CD4-positive, alpha-beta T cell (primary cell): ENCODE measurements around the gene KCNV2. TPM values are rescaled to one million over a fixed set of nuclear protein-coding genes. Genes with fewer than 3 reads are reported as not detected.

Source experiments
- ATAC-seq: fragments of 200-7000 bp; cut with Tn5 transposase; one replicate; pipeline ENCODE4 v1.10.0; 2022; ENCODE audit warnings: mild to moderate bottlenecking; ENCODE audit not compliant: poor library complexity
- CTCF ChIA-PET: fragments of 350-600 bp; sonication (Branson Sonifier 250); formaldehyde crosslinking; loops from one replicate; lab custom pipeline; 2021; ENCODE audit warnings: antibody characterized with exemption, inconsistent platforms; lab: Charles Lee
- POLR2A ChIA-PET: fragments of 350-600 bp; sonication (Branson Sonifier 250); formaldehyde crosslinking; loops from one replicate; lab custom pipeline; 2021; ENCODE audit warnings: antibody characterized with exemption, inconsistent platforms; lab: Charles Lee
- DNase-seq, 14 experiments: peaks; one replicate each; pipeline ENCODE4 v3.0.0-alpha.2; 2013 to 2020; ENCODE audit warnings: mixed read lengths in 2 of 14
- H3K27ac ChIP-seq, 2 donors: one replicate each; pipeline versions ENCODE4 v1.5.1 to v1.7.0; 2013; ENCODE audit warnings: low read length in 2 of 2, low read depth in 1 of 2, mild to moderate bottlenecking in 1 of 2
- H3K27me3 ChIP-seq, 2 experiments: 1 replicate in 1 of 2; 2 replicates in 1 of 2; pipeline versions ENCODE4 v1.6.1 to v1.7.0; 2013; ENCODE audit warnings: low read length in 2 of 2, control low read depth in 1 of 2, mild to moderate bottlenecking in 1 of 2, moderate library complexity in 1 of 2; ENCODE audit not compliant: insufficient read depth in 2 of 2, control insufficient read depth in 1 of 2
- H3K36me3 ChIP-seq: one replicate; pipeline ENCODE4 v1.6.1; 2013; ENCODE audit warnings: low read length, control low read depth; ENCODE audit not compliant: insufficient read depth
- H3K4me1 ChIP-seq: one replicate; pipeline ENCODE4 v1.6.1; 2013; ENCODE audit warnings: low read length, control low read depth; ENCODE audit not compliant: insufficient read depth
- H3K4me3 ChIP-seq: one replicate; pipeline ENCODE4 v1.5.1; 2013; ENCODE audit warnings: mild to moderate bottlenecking, low read length, moderate library complexity
- H3K9me3 ChIP-seq, 2 experiments: 1 replicate in 1 of 2; 2 replicates in 1 of 2; pipeline versions ENCODE4 v1.6.1 to v1.7.0; 2013; ENCODE audit warnings: low read length in 2 of 2, mild to moderate bottlenecking in 2 of 2, control low read depth in 1 of 2, moderate library complexity in 1 of 2; ENCODE audit not compliant: control insufficient read depth in 1 of 2, insufficient read depth in 1 of 2
- H3K27ac Mint-ChIP-seq: one replicate; pipeline ENCODE4 v1.8.0; 2020; ENCODE audit warnings: mixed read lengths
- H3K27me3 Mint-ChIP-seq: one replicate; pipeline ENCODE4 v1.8.0; 2021; ENCODE audit warnings: mixed read lengths
- H3K36me3 Mint-ChIP-seq: one replicate; pipeline ENCODE4 v1.8.0; 2021; ENCODE audit warnings: low read depth, mixed read lengths
- H3K4me1 Mint-ChIP-seq: one replicate; pipeline ENCODE4 v1.8.0; 2021; ENCODE audit warnings: low read depth, mixed read lengths
- H3K4me3 Mint-ChIP-seq: one replicate; pipeline ENCODE4 v1.8.0; 2020; ENCODE audit warnings: mild to moderate bottlenecking, mixed read lengths
- H3K9me3 Mint-ChIP-seq: one replicate; pipeline ENCODE4 v1.8.0; 2020; ENCODE audit warnings: mixed read lengths
- CTCF ChIP-seq: fragments of 200-600 bp; IDR thresholded peaks from one replicate; pipeline ENCODE4 v1.8.0; 2022; ENCODE audit warnings: antibody characterized with exemption, mild to moderate bottlenecking
- intact Hi-C, 2 experiments: fragments of 100-400 bp; cut with DNase I in 1 of 2; cut with micrococcal nuclease in 1 of 2; formaldehyde crosslinking; loops; one replicate each; pipeline versions ENCODE4 v1.15.1 to v1.9.0; 2023 to 2025; cut with DNase I, micrococcal nuclease
- total RNA-seq, 174 experiments: library from RNA in 2 of 174; stranded (reverse) in 2 of 174; gene quantifications; one replicate each; pipeline ENCODE4 v1.2.3 and lab custom pipeline; 2021 to 2026

KCNV2 gene
- total RNA-seq, 2 experiments from 2014 or later: not detected

GRCh38 chr9:2743937-2744529 is 26.7 kb downstream of the KCNV2 start:
- H3K36me3 Mint-ChIP-seq: peaks cover 28% of the 10 kb centered on the region
- TF ChIP-seq CTCF: no peak
- H3K9me3 Mint-ChIP-seq: peaks cover 4% of the 10 kb centered on the region
- H3K4me3 Mint-ChIP-seq: no peak overlapping the region
- no peaks in the 10 kb centered on the region for H3K4me1 ChIP-seq
- H3K4me3 ChIP-seq: no peak overlapping the region
- DNase-seq (no peak), ATAC-seq (no peak)
- H3K27me3 Mint-ChIP-seq: no peaks in the 10 kb centered on the region
- intact Hi-C loops: no loop called here
- no peaks in the 10 kb centered on the region for H3K36me3 ChIP-seq
- POLR2A ChIA-PET: no interaction called here
- CTCF ChIA-PET: no interaction called here
- no peak overlapping the region for H3K27ac Mint-ChIP-seq
- H3K27me3 ChIP-seq: no peaks in the 10 kb centered on the region
- H3K9me3 ChIP-seq: no peaks in the 10 kb centered on the region
- H3K27ac ChIP-seq: no peak overlapping the region
- H3K4me1 Mint-ChIP-seq: no peaks in the 10 kb centered on the region

GRCh38 chr9:2745560-2746380 is 28.5 kb downstream of the KCNV2 start:
- H3K4me1 ChIP-seq: no peaks in the 10 kb centered on the region
- peaks cover 7% of the 10 kb centered on the region for H3K9me3 Mint-ChIP-seq
- ATAC-seq: no peak
- no peak overlapping the region for H3K4me3 Mint-ChIP-seq
- no peak for TF ChIP-seq CTCF
- H3K4me1 Mint-ChIP-seq: no peaks in the 10 kb centered on the region
- no peak for DNase-seq
- peaks cover 45% of the 10 kb centered on the region for H3K36me3 Mint-ChIP-seq
- no peaks in the 10 kb centered on the region for H3K36me3 ChIP-seq
- H3K27ac ChIP-seq: no peak overlapping the region
- intact Hi-C loops: no loop called here
- no peaks in the 10 kb centered on the region for H3K9me3 ChIP-seq
- ChIA-PET CTCF (no interaction called here), POLR2A (no interaction called here)
- H3K27me3 ChIP-seq: no peaks in the 10 kb centered on the region
- no peak overlapping the region for H3K27ac Mint-ChIP-seq
- no peak overlapping the region for H3K4me3 ChIP-seq
- H3K27me3 Mint-ChIP-seq: no peaks in the 10 kb centered on the region

DNA sequence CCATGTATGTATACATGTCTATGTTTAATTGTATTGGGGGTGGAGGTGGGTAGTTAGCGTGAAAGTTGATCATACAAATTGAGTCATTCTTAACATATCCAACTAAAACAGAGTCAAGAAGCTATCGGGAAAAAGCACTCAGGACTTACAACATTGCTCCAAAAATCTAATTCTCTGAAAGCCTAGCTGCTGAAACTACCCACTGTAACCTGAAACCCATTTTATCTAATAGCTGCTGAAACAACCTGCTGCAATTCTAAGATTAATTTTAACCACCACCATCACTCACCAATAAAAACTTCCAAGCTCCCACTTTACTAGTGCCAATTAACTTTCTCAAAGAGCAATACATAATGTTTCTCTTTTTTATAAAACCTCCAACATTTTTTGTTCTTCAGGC is 32.2 kb downstream of the KCNV2 start:
- H3K4me1 Mint-ChIP-seq: no peaks in the 10 kb centered on the region
- ChIA-PET CTCF (no interaction called here), POLR2A (no interaction called here)
- Histone ChIP-seq H3K4me1 (no peaks in the 10 kb centered on the region), H3K36me3 (no peaks in the 10 kb centered on the region), H3K27ac (no peak overlapping the region), H3K4me3 (no peak overlapping the region), H3K9me3 (no peaks in the 10 kb centered on the region), H3K27me3 (no peaks in the 10 kb centered on the region)
- no peak overlapping the region for H3K27ac Mint-ChIP-seq
- H3K27me3 Mint-ChIP-seq: no peaks in the 10 kb centered on the region
- intact Hi-C loops: no loop called here
- TF ChIP-seq CTCF: no peak
- H3K4me3 Mint-ChIP-seq: no peak overlapping the region
- no peak for DNase-seq
- peaks cover 68% of the 10 kb centered on the region for H3K36me3 Mint-ChIP-seq
- ATAC-seq: no peak
- peaks cover 9% of the 10 kb centered on the region for H3K9me3 Mint-ChIP-seq
